ENCODE measurements around the gene SC5D. TPM values are rescaled to one million over a fixed set of nuclear protein-coding genes. Genes with fewer than 3 reads are reported as not detected.

SC5D gene
- total and polyA plus RNA-seq, 2 of the 8 experiments (the other 6 are each of a cell fraction or from before 2014, with no cell fraction given), result 73.9 to 90.3 TPM

GRCh38 chr11:121257289-121257688, 35.3 kb upstream of the SC5D start:
- Histone ChIP-seq H3K4me2 (ENCODE audit: insufficient read depth in 1 of 2, low read depth in 2 of 2, low read length in 2 of 2) (no peak overlapping the region), H3K27ac (ENCODE audit: low read depth, low read length) (no peak overlapping the region), H3K4ac (replicated peaks; ENCODE audit: insufficient read length, low read depth, low read length) (no peak overlapping the region), H3K4me3 (ENCODE audit: extremely low read depth in 1 of 4, insufficient read depth in 2 of 4, low read depth in 3 of 4, low read length in 4 of 4) (no peak overlapping the region), H3K27me3 (replicated peaks in 1 of 4; ENCODE audit: control insufficient read depth in 3 of 4, extremely low read depth in 1 of 4, insufficient read depth in 3 of 4, low read length in 3 of 4) (no peaks in the 10 kb centered on the region), H4K5ac (ENCODE audit: insufficient read length, low read depth, low read length) (no peak overlapping the region), H3K14ac (ENCODE audit: insufficient read length) (no peak overlapping the region), H3K79me2 (ENCODE audit: control insufficient read depth in 1 of 2, insufficient read depth in 2 of 2, low read length in 2 of 2) (no peaks in the 10 kb centered on the region), H4K91ac (replicated peaks; ENCODE audit: insufficient read length, low read length) (no peak overlapping the region), H2BK5ac (ENCODE audit: low read depth, low read length) (no peak overlapping the region), H3K23ac (ENCODE audit: insufficient read length) (no peak overlapping the region), H2BK12ac (ENCODE audit: low read depth, low read length) (no peak overlapping the region), H2BK120ac (replicated peaks; ENCODE audit: low read depth, low read length) (no peak overlapping the region), H4K8ac (ENCODE audit: extremely low read depth, insufficient read depth, low read length) (no peak overlapping the region), H3K9ac (replicated peaks in 1 of 4; ENCODE audit: extremely low read depth in 1 of 4, low read depth in 3 of 4, low read length in 3 of 4) (no peak overlapping the region), H3K56ac (replicated peaks; ENCODE audit: insufficient read length, low read depth, low read length) (no peak overlapping the region), H2BK20ac (ENCODE audit: low read length) (no peak overlapping the region), H2BK15ac (ENCODE audit: low read length) (no peak overlapping the region), H3K18ac (ENCODE audit: extremely low read depth, low read length) (no peak overlapping the region), H3K36me3 (ENCODE audit: control insufficient read depth in 2 of 4, insufficient read depth in 4 of 4, low read length in 3 of 4) (peaks cover 0 to 3% (median 0%) of the 10 kb centered on the region in 4 experiments; a peak in 1 of 8 replicates), H2AFZ (ENCODE audit: low read length) (no peak overlapping the region), H3K9me3 (ENCODE audit: insufficient read depth in 2 of 2, low read depth in 1 of 2, low read length in 1 of 2) (peaks cover 0 to 4% of the 10 kb centered on the region in 2 experiments; a peak in 1 of 4 replicates), H2AK5ac (ENCODE audit: low read depth, low read length) (no peak overlapping the region), H3K4me1 (replicated peaks in 1 of 4; ENCODE audit: control insufficient read depth in 3 of 4, insufficient read depth in 4 of 4, low read length in 3 of 4) (peaks cover 0 to 3% (median 3%) of the 10 kb centered on the region in 4 experiments; a peak in 3 of 7 replicates), H3K23me2 (ENCODE audit: low read depth, low read length) (no peaks in the 10 kb centered on the region; the same call in 1 of the 2 replicates), H3K79me1 (ENCODE audit: low read depth, low read length) (no peaks in the 10 kb centered on the region), H4K20me1 (replicated peaks in 1 of 2; ENCODE audit: control insufficient read depth in 1 of 2, insufficient read depth in 2 of 2, low read length in 2 of 2) (no peaks in the 10 kb centered on the region)
- FAIRE-seq (no peak), DNase-seq (ENCODE audit: low read depth in 1 of 2, low spot score in 2 of 2) (no peak)
- ChIA-PET CTCF (ENCODE audit: partially characterized antibody) (interaction anchor here (1.3 kb wide), 1 partner anchor 11 kb away, joined by 4 read pairs; no protein-coding TSS in a partner anchor), POLR2A (ENCODE audit: partially characterized antibody) (no interaction called here)
- TF ChIP-seq GTF2F1 (IDR thresholded peaks at IDR 0.05; ENCODE audit: borderline replicate concordance, low read depth, low read length), result no peak
- no peak for TF ChIP-seq MAX (IDR thresholded peaks at IDR 0.05)
- no peak for TF ChIP-seq CEBPB (IDR thresholded peaks at IDR 0.05; ENCODE audit: low read depth, low read length)
- no peak for TF ChIP-seq KDM5A (IDR thresholded peaks at IDR 0.05; ENCODE audit: low read length)
- TF ChIP-seq MAFK (IDR thresholded peaks at IDR 0.05; ENCODE audit: low read depth, low read length), result no peak
- TF ChIP-seq RBBP5 (IDR thresholded peaks at IDR 0.05; ENCODE audit: borderline replicate concordance, low read depth, low read length), result no peak
- TF ChIP-seq CHD2 (IDR thresholded peaks at IDR 0.05; ENCODE audit: low read length), result no peak
- no peak for TF ChIP-seq TBP (IDR thresholded peaks at IDR 0.05; ENCODE audit: low read depth, low read length)
- TF ChIP-seq HDAC6 (IDR thresholded peaks at IDR 0.05; ENCODE audit: low read depth, low read length), result no peak
- TF ChIP-seq BRCA1 (IDR thresholded peaks at IDR 0.05; ENCODE audit: low read depth, low read length), result no peak
- no peak for TF ChIP-seq YY1 (IDR thresholded peaks at IDR 0.05; ENCODE audit: low read depth, low read length)
- TF ChIP-seq RXRA (IDR thresholded peaks at IDR 0.05; ENCODE audit: insufficient read depth, low read depth, low read length), result no peak

Data from H1 (cell line).